ENCODE results near the gene SERPINA10. TPM values are rescaled to one million over a fixed set of nuclear protein-coding genes. Genes with fewer than 3 reads are reported as not detected.

SERPINA10 gene
- total RNA-seq, result not detected
- not detected for polyA plus RNA-seq
- long read RNA-seq, donor 1, result 0 reads
- long read RNA-seq, donor 2, result 0 reads

- 65 to 71% (median 68%) methylated on average over 10 of the region's 10 CpGs for WGBS, 3 donors
- no peaks in the 10 kb centered on the region for H3K4me1 ChIP-seq
- no peak for ATAC-seq
- no peak within 1 kb of the TSS for H3K4me3 ChIP-seq
- H3K27ac ChIP-seq, result no peak within 1 kb of the TSS
- TF ChIP-seq CTCF (IDR thresholded peaks at IDR 0.05), result no peak
- DNase-seq, result no peak
- H3K9me3 ChIP-seq, result no peaks in the 10 kb centered on the region
- no peaks in the 10 kb centered on the region for H3K36me3 ChIP-seq (ENCODE audit: insufficient read depth in 1 of 2, low read depth in 1 of 2)
- peaks cover 0 to 7% (median 0%) of the 10 kb centered on the region in 3 donors for H3K27me3 ChIP-seq (ENCODE audit: insufficient read depth in 3 of 3, low read length in 2 of 3)
- intact Hi-C loops (cut with DNase I), result no loop called here
Observed at GRCh38 chr14:94292872-94293577, at the start of gene SERPINA10. SERPINA10 (minus strand) TSS chr14:94293268; CDS start chr14:94290593, 2,675 bp downstream.

- DNase-seq (peak; percentile 76 to 77), ATAC-seq (peak in 3 of 4 donors; percentile 44 to 64 (median 56))
- TF ChIP-seq CTCF (IDR thresholded peaks at IDR 0.05), result no peak
- 26 to 39% (median 31%) methylated on average over 2 of the region's 2 CpGs for WGBS, 3 donors
- Histone ChIP-seq H3K4me3 (no peak overlapping the region), H3K36me3 (ENCODE audit: insufficient read depth in 1 of 2, low read depth in 1 of 2) (no peaks in the 10 kb centered on the region), H3K27me3 (ENCODE audit: insufficient read depth in 3 of 3, low read length in 2 of 3) (no peaks in the 10 kb centered on the region), H3K27ac (no peak overlapping the region), H3K4me1 (no peaks in the 10 kb centered on the region), H3K9me3 (no peaks in the 10 kb centered on the region)
- intact Hi-C loops (cut with DNase I), result no loop called here
Observed at GRCh38 chr14:94342334-94342934, 49.4 kb upstream of the SERPINA10 start.

- Histone ChIP-seq H3K4me1 (no peaks in the 10 kb centered on the region), H3K27ac (no peak overlapping the region), H3K27me3 (ENCODE audit: insufficient read depth in 3 of 3, low read length in 2 of 3) (no peaks in the 10 kb centered on the region), H3K4me3 (no peak overlapping the region), H3K9me3 (no peaks in the 10 kb centered on the region), H3K36me3 (ENCODE audit: insufficient read depth in 1 of 2, low read depth in 1 of 2) (no peaks in the 10 kb centered on the region)
- no peak for TF ChIP-seq CTCF (IDR thresholded peaks at IDR 0.05)
- intact Hi-C loops (cut with DNase I), result no loop called here
- WGBS, 3 donors, result 33 to 39% (median 35%) methylated on average over 5 of the region's 5 CpGs
- ATAC-seq (no peak), DNase-seq (no peak)
Observed at GRCh38 chr14:94341656-94342333, 48.7 kb upstream of the SERPINA10 start.

- Histone ChIP-seq H3K9me3 (no peaks in the 10 kb centered on the region), H3K36me3 (ENCODE audit: insufficient read depth in 1 of 2, low read depth in 1 of 2) (no peaks in the 10 kb centered on the region), H3K27me3 (ENCODE audit: insufficient read depth in 3 of 3, low read length in 2 of 3) (no peaks in the 10 kb centered on the region), H3K4me1 (no peaks in the 10 kb centered on the region), H3K4me3 (no peak overlapping the region), H3K27ac (no peak overlapping the region)
- TF ChIP-seq CTCF (IDR thresholded peaks at IDR 0.05), result no peak
- intact Hi-C loops (cut with DNase I), result no loop called here
- DNase-seq, result no peak
- no peak for ATAC-seq
Observed at GRCh38 chr14:94340533-94340932, 47.5 kb upstream of the SERPINA10 start.
